Glomerular visceral epithelial cell (primary cell): Measurements from ENCODE around the gene SYTL1.

Experiments used
- DNase-seq: peaks from one replicate; pipeline ENCODE4 v3.0.0-alpha.2; 2016; ENCODE audit errors: extremely low spot score

Gene SYTL1

GRCh38 chr1:27341525-27342252 is at the start of gene SYTL1:
SYTL1 (plus strand) TSS chr1:27342022; CDS start chr1:27345335, 3,313 bp downstream.
- peak; percentile 82 for DNase-seq

GRCh38 chr1:27292106-27292505 is 49.7 kb upstream of the SYTL1 start:
- peak; percentile 53 for DNase-seq

GRCh38 chr1:27293915-27294314 is 47.9 kb upstream of the SYTL1 start:
- DNase-seq: no peak

GRCh38 chr1:27296773-27297291 is 45.0 kb upstream of the SYTL1 start:
- peak; percentile 65 for DNase-seq

GRCh38 chr1:27297903-27298302 is 43.9 kb upstream of the SYTL1 start:
- DNase-seq: no peak

- DNase-seq: no peak
These were observed 43.0 kb upstream of the SYTL1 start for GRCh38 chr1:27298632-27299384.

GRCh38 chr1:27299385-27300271 is 42.2 kb upstream of the SYTL1 start:
- peak; percentile 96 for DNase-seq

- DNase-seq: peak; percentile 95
These were observed 41.3 kb upstream of the SYTL1 start for GRCh38 chr1:27300341-27301051.

GRCh38 chr1:27301052-27301422 is 40.8 kb upstream of the SYTL1 start:
- no peak for DNase-seq

- no peak for DNase-seq
These were observed 40.1 kb upstream of the SYTL1 start for GRCh38 chr1:27301582-27302199.

GRCh38 chr1:27302612-27303011 is 39.2 kb upstream of the SYTL1 start:
- no peak for DNase-seq

- DNase-seq: no peak
These were observed 38.3 kb upstream of the SYTL1 start for GRCh38 chr1:27303509-27303908.

- no peak for DNase-seq
These were observed 35.8 kb upstream of the SYTL1 start for GRCh38 chr1:27306071-27306470.

- no peak for DNase-seq
These were observed 34.7 kb upstream of the SYTL1 start for GRCh38 chr1:27306892-27307761.

GRCh38 chr1:27307874-27308598 is 33.8 kb upstream of the SYTL1 start:
- DNase-seq: no peak

GRCh38 chr1:27314169-27314568 is 27.7 kb upstream of the SYTL1 start:
- DNase-seq: no peak

GRCh38 chr1:27314737-27315136 is 27.1 kb upstream of the SYTL1 start:
- DNase-seq: no peak

GRCh38 chr1:27316860-27317259 is 25.0 kb upstream of the SYTL1 start:
- DNase-seq: no peak

- no peak for DNase-seq
These were observed 23.7 kb upstream of the SYTL1 start for GRCh38 chr1:27318136-27318535.
